Endothelial cell (in vitro differentiated cells): Measurements from ENCODE around the gene KIF6. TPM values are rescaled to one million over a fixed set of nuclear protein-coding genes. Genes with fewer than 3 reads are reported as not detected.
"Not testable (repeated sequence)": the region's sequence is repeated elsewhere in the genome, so short reads cannot be mapped to it uniquely, and the experiment has no call there.

Experiments
- DNase-seq: peaks from one replicate; pipeline ENCODE4 v3.0.0; 2021; ENCODE audit warnings: low spot score
- H3K27ac Mint-ChIP-seq: one replicate; pipeline ENCODE4 v1.8.0; 2021; ENCODE audit warnings: mixed read lengths, inconsistent platforms; ENCODE audit not compliant: unreplicated experiment
- H3K27me3 Mint-ChIP-seq: one replicate; pipeline ENCODE4 v1.8.0; 2021; ENCODE audit warnings: mild to moderate bottlenecking, moderate library complexity, mixed read lengths, inconsistent platforms; ENCODE audit not compliant: unreplicated experiment
- H3K36me3 Mint-ChIP-seq: one replicate; pipeline ENCODE4 v1.8.0; 2021; ENCODE audit warnings: mild to moderate bottlenecking, low read depth, mixed read lengths, inconsistent platforms; ENCODE audit not compliant: unreplicated experiment
- H3K4me1 Mint-ChIP-seq: one replicate; pipeline ENCODE4 v1.8.0; 2021; ENCODE audit warnings: mild to moderate bottlenecking, mixed read lengths, inconsistent platforms; ENCODE audit not compliant: unreplicated experiment
- H3K4me3 Mint-ChIP-seq: one replicate; pipeline ENCODE4 v1.8.0; 2021; ENCODE audit warnings: mild to moderate bottlenecking, mixed read lengths, inconsistent platforms; ENCODE audit not compliant: unreplicated experiment
- H3K9me3 Mint-ChIP-seq: one replicate; pipeline ENCODE4 v1.8.0; 2021; ENCODE audit warnings: mixed read lengths, inconsistent platforms; ENCODE audit not compliant: unreplicated experiment
- total RNA-seq: library from RNA; stranded (reverse); fragmentation: NEBNext Ultra II Directional; extraction: Animal tissue kit (Norgen Biotek cat#: 25700); gene quantifications from one replicate; pipeline ENCODE4 v1.2.1, GENCODE V29; 2021; ENCODE audit not compliant: unreplicated experiment
- TF ChIP-seq, protein P1 (sequence below): fragments of 200-600 bp; sonication (generic); IDR thresholded peaks from one replicate; pipeline ENCODE4 v1.5.0; 2021; ENCODE audit warnings: antibody characterized with exemption; ENCODE audit not compliant: unreplicated experiment

The KIF6 gene
- total RNA-seq, 1 donor from 2014 or later, result 0.46 TPM

GRCh38 chr6:39508515-39508914, 216.7 kb downstream of the KIF6 start:
- no peak for DNase-seq
- H3K27ac Mint-ChIP-seq, result no peak overlapping the region
- TF ChIP-seq, protein P1, sequence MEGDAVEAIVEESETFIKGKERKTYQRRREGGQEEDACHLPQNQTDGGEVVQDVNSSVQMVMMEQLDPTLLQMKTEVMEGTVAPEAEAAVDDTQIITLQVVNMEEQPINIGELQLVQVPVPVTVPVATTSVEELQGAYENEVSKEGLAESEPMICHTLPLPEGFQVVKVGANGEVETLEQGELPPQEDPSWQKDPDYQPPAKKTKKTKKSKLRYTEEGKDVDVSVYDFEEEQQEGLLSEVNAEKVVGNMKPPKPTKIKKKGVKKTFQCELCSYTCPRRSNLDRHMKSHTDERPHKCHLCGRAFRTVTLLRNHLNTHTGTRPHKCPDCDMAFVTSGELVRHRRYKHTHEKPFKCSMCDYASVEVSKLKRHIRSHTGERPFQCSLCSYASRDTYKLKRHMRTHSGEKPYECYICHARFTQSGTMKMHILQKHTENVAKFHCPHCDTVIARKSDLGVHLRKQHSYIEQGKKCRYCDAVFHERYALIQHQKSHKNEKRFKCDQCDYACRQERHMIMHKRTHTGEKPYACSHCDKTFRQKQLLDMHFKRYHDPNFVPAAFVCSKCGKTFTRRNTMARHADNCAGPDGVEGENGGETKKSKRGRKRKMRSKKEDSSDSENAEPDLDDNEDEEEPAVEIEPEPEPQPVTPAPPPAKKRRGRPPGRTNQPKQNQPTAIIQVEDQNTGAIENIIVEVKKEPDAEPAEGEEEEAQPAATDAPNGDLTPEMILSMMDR, result no peak
- H3K4me1 Mint-ChIP-seq, result no peaks in the 10 kb centered on the region
- H3K36me3 Mint-ChIP-seq, result no peaks in the 10 kb centered on the region
- no peaks in the 10 kb centered on the region for H3K9me3 Mint-ChIP-seq
- H3K4me3 Mint-ChIP-seq, result no peak overlapping the region
- H3K27me3 Mint-ChIP-seq, result peaks cover 5% of the 10 kb centered on the region

DNA sequence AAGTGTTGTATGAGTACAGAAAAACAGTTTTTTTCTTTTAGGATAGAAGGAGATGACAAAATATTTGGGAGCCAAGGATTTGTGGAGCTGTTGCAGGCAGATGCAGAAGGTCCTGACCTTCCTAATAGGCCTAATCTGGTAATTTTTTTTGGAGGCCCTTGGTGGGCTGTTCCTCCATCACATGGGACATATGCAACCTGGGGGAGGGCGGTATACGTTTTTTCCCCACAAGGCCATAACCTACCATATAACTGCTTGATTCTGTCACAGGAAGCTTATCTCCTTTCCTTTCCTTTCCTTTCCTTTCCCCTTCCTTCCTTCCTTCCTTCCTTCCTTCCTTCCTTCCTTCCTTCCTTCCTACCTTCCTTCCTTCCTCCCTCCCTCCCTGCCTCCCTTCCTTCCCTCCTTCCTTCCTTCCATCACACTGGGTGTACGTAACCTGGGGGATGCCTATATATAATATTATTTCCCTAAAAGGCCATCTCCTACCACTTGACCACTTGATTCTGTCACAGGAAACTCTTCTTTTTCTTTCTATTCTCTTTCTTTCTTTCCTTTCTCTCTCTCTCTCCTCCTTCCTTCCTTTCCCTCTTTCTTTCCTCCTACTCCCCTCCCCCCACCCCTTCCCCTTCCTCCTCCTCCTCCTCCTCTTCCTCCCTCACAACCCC, 217.7 kb downstream of the KIF6 start:
- no peak for DNase-seq
- H3K27ac Mint-ChIP-seq, result no peak overlapping the region

GRCh38 chr6:39502362-39502955, 222.7 kb downstream of the KIF6 start:
- H3K27me3 Mint-ChIP-seq, H3K9me3 Mint-ChIP-seq, H3K27ac Mint-ChIP-seq, H3K4me1 Mint-ChIP-seq, H3K36me3 Mint-ChIP-seq, DNase-seq, H3K4me3 Mint-ChIP-seq: not testable (repeated sequence)

More for the DNA sequence above, 217.7 kb downstream of the KIF6 start:
- TF ChIP-seq, protein P1, result no peak
- Mint-ChIP-seq H3K27me3 (peaks cover 5% of the 10 kb centered on the region), H3K9me3 (no peaks in the 10 kb centered on the region), H3K4me3 (no peak overlapping the region), H3K4me1 (no peaks in the 10 kb centered on the region), H3K36me3 (no peaks in the 10 kb centered on the region)

- Mint-ChIP-seq H3K27me3 (peaks cover 2% of the 10 kb centered on the region), H3K27ac (no peak overlapping the region), H3K4me1 (peaks cover 9% of the 10 kb centered on the region), H3K9me3 (no peaks in the 10 kb centered on the region), H3K36me3 (no peaks in the 10 kb centered on the region), H3K4me3 (no peak overlapping the region)
- no peak for DNase-seq
- TF ChIP-seq, protein P1, result no peak
Observed at GRCh38 chr6:39499053-39499452, 226.2 kb downstream of the KIF6 start.

DNA sequence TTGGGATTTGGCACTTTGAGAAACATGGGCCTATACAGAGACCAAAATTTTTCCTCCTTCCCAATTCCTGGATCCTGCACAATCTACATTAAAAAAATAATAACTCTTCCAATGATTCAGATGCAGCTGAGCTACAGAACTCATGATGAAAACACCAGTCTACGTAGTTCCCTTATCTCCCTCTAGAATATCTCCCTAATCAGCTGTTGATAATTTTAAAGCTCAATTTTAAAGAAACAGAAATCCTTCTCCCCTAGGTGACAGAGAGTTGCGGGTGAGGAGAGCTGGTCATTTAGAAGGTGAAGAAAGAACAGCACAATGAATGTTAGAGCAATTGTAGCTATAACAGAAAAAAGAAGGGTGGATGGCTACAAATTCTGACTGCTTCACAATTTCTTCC, 227.1 kb downstream of the KIF6 start:
- TF ChIP-seq, protein P1, result no peak
- no peaks in the 10 kb centered on the region for H3K9me3 Mint-ChIP-seq
- H3K4me3 Mint-ChIP-seq, result no peak overlapping the region
- no peaks in the 10 kb centered on the region for H3K36me3 Mint-ChIP-seq
- H3K4me1 Mint-ChIP-seq, result peaks cover 9% of the 10 kb centered on the region
- H3K27me3 Mint-ChIP-seq, result peaks cover 2% of the 10 kb centered on the region
- no peak for DNase-seq
- no peak overlapping the region for H3K27ac Mint-ChIP-seq
